Limb (tissue), 2 donors: ENCODE measurements around the gene THAP7.
"Not testable (repeated sequence)": the region's sequence is repeated elsewhere in the genome, so short reads cannot be mapped to it uniquely, and the experiment has no call there.

ENCODE experiments used
- DNase-seq, 2 donors: peaks; one replicate each; pipeline ENCODE4 v3.0.0-alpha.2; 2016; ENCODE audit errors: extremely low spot score in 2 of 2

THAP7 gene

GRCh38 chr22:20979940-20980453, 21.9 kb downstream of the THAP7 start:
- no peak for DNase-seq

GRCh38 chr22:20979243-20979809, 22.6 kb downstream of the THAP7 start:
- DNase-seq: peak; percentile 30 to 76

- DNase-seq: no peak
Measured at GRCh38 chr22:20978419-20978818, 23.5 kb downstream of the THAP7 start.

- DNase-seq: no peak
Measured at GRCh38 chr22:20977516-20978170, 24.3 kb downstream of the THAP7 start.

- no peak for DNase-seq
Measured at GRCh38 chr22:20977019-20977418, 24.9 kb downstream of the THAP7 start.

GRCh38 chr22:20976291-20976877, 25.5 kb downstream of the THAP7 start:
- DNase-seq: no peak

- no peak for DNase-seq
Measured at GRCh38 chr22:20975541-20976290, 26.2 kb downstream of the THAP7 start.

GRCh38 chr22:20974336-20974955, 27.5 kb downstream of the THAP7 start:
- DNase-seq: no peak

- DNase-seq: no peak
Measured at GRCh38 chr22:20973634-20974286, 28.2 kb downstream of the THAP7 start.

- no peak for DNase-seq
Measured at GRCh38 chr22:20972933-20973577, 28.9 kb downstream of the THAP7 start.

GRCh38 chr22:20972014-20972694, 29.8 kb downstream of the THAP7 start:
- not testable (repeated sequence) for DNase-seq

GRCh38 chr22:20970939-20971657, 30.8 kb downstream of the THAP7 start:
- DNase-seq: peak in 1 of 2 donors; percentile 17

GRCh38 chr22:20968281-20968977, 33.5 kb downstream of the THAP7 start:
- no peak for DNase-seq

- DNase-seq: no peak
Measured at GRCh38 chr22:20967697-20968211, 34.2 kb downstream of the THAP7 start.

GRCh38 chr22:20966883-20967696, 34.8 kb downstream of the THAP7 start, which contains the start of gene AIFM3:
Gene AIFM3 (plus strand): TSS chr22:20967255. CDS start chr22:20967945, 690 bp downstream.
- DNase-seq: no peak

- no peak for DNase-seq
Measured at GRCh38 chr22:20965888-20966855, 35.7 kb downstream of the THAP7 start.
